ENCODE data around the gene BMAL1. TPM values are rescaled to one million over a fixed set of nuclear protein-coding genes. Genes with fewer than 3 reads are reported as not detected.

The BMAL1 gene
- total RNA-seq, 1 experiment from 2014 or later = 3.3 TPM

DNA sequence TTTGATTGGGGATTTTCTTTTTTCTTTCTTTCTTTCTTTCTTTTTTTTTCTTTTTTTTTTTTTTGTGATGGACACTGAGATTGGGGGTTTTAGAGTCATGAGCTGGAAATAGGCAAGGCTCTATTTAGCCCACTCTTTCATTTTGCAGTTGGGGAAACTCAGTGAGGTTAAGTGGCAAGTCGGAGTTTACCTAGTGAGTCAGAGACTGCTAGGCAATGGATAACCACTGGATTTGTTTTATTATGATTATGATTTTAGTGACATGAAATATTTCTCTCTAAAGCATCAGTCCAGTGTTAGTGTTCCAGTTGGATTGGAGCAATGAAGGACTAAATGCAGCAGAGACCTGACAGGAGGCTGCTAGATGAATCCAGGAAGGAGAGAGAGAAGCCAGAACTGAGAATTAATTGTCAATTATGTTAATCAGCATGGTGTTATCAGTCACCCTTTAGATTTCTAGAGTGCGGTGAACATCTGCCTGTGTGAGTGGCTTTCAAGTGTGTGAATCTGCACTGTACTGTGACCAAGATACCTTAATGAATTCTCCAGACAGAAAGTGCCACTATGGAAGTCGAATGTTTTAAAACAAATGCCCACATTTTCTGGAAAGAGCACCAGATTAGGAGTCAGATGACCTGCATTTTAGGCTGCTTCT lies 10.9 kb downstream of the BMAL1 start:
- Histone ChIP-seq H3K56ac (ENCODE audit: insufficient read length, low read depth, low read length) (no peak overlapping the region), H3K79me1 (ENCODE audit: insufficient read depth, low read depth, low read length, poor library complexity, severe bottlenecking) (no peaks in the 10 kb centered on the region), H3K23me2 (ENCODE audit: insufficient read length, low read depth, low read length, poor library complexity, severe bottlenecking) (no peaks in the 10 kb centered on the region), H3K9ac (ENCODE audit: extremely low read depth, insufficient read length, low read length) (no peak overlapping the region), H3K4me1 (ENCODE audit: insufficient read depth, low read length) (peaks cover 4% of the 10 kb centered on the region; the same call in 1 of the 2 replicates), H4K20me1 (ENCODE audit: control insufficient read depth, insufficient read depth, insufficient read length) (no peaks in the 10 kb centered on the region), H3T11ph (ENCODE audit: low read length) (no peak overlapping the region), H2BK5ac (ENCODE audit: insufficient read length, low read length) (no peak overlapping the region), H3K14ac (ENCODE audit: insufficient read depth, low read length) (no peak overlapping the region), H2BK15ac (ENCODE audit: low read depth, low read length) (no peak overlapping the region), H2BK120ac (ENCODE audit: low read depth, low read length, poor library complexity, severe bottlenecking) (no peak overlapping the region), H3K23ac (ENCODE audit: insufficient read length, low read depth, low read length) (no peak overlapping the region), H4K5ac (ENCODE audit: insufficient read length, low read depth, low read length) (no peak overlapping the region), H3K18ac (ENCODE audit: insufficient read length, low read depth, low read length) (no peak overlapping the region), H2AFZ (ENCODE audit: low read length) (no peak overlapping the region), H3K27ac (ENCODE audit: insufficient read length, low read depth, low read length) (no peak overlapping the region), H3K27me3 (ENCODE audit: insufficient read depth, low read length) (no peaks in the 10 kb centered on the region), H4K91ac (ENCODE audit: insufficient read length, low read depth, low read length) (no peak overlapping the region), H4K8ac (replicated peaks; ENCODE audit: insufficient read length, low read depth, low read length) (no peak overlapping the region), H2BK12ac (ENCODE audit: insufficient read length, low read depth, low read length) (no peak overlapping the region), H3K9me3 (ENCODE audit: control insufficient read depth, low read depth, low read length) (no peaks in the 10 kb centered on the region), H3K4ac (ENCODE audit: low read depth, low read length) (no peak overlapping the region), H2BK20ac (ENCODE audit: low read depth, low read length, poor library complexity, severe bottlenecking) (no peak overlapping the region), H3K4me2 (ENCODE audit: insufficient read depth, insufficient read length, low read length) (no peak overlapping the region), H2AK5ac (ENCODE audit: insufficient read length, low read length) (no peak overlapping the region), H3K79me2 (ENCODE audit: insufficient read depth, low read length) (no peaks in the 10 kb centered on the region)
- Mint-ChIP-seq H3K36me3 (ENCODE audit: insufficient read depth in 1 of 3, low read depth in 3 of 3) (no peaks in the 10 kb centered on the region), H3K4me3 (no peak overlapping the region), H3K27me3 (ENCODE audit: low read depth) (no peaks in the 10 kb centered on the region; the same call in 1 of the 2 replicates), H3K27ac (no peak overlapping the region), H3K9me3 (no peaks in the 10 kb centered on the region), H3K4me1 (peaks cover 16 to 17% of the 10 kb centered on the region in 2 experiments)
- no peak for DNase-seq
- TF ChIP-seq, protein P1, sequence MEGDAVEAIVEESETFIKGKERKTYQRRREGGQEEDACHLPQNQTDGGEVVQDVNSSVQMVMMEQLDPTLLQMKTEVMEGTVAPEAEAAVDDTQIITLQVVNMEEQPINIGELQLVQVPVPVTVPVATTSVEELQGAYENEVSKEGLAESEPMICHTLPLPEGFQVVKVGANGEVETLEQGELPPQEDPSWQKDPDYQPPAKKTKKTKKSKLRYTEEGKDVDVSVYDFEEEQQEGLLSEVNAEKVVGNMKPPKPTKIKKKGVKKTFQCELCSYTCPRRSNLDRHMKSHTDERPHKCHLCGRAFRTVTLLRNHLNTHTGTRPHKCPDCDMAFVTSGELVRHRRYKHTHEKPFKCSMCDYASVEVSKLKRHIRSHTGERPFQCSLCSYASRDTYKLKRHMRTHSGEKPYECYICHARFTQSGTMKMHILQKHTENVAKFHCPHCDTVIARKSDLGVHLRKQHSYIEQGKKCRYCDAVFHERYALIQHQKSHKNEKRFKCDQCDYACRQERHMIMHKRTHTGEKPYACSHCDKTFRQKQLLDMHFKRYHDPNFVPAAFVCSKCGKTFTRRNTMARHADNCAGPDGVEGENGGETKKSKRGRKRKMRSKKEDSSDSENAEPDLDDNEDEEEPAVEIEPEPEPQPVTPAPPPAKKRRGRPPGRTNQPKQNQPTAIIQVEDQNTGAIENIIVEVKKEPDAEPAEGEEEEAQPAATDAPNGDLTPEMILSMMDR (conservative IDR thresholded peaks at IDR 0.05) = no peak
- no CpG with 5 or more reads among the region's 3 CpGs for WGBS (ENCODE audit: extremely low coverage, insufficient read length, low lambda C conversion rate)
